PFSK-1 (cell line): Measurements from ENCODE around the gene PTBP1.

Experiments used
- FOXP2 ChIP-seq: optimal IDR thresholded peaks from 2 replicates; pipeline ENCODE3; 2011; ENCODE audit warnings: borderline replicate concordance, control low read depth, inconsistent platforms; ENCODE audit not compliant: insufficient read depth; ENCODE audit errors: extremely low read length, extremely low read depth
- POLR2AphosphoS5 ChIP-seq: IDR thresholded peaks from 2 replicates; pipeline ENCODE4 v1.6.1; 2012; ENCODE audit warnings: low read depth, mild to moderate bottlenecking, control low read depth, low read length, moderate library complexity
- SIN3A ChIP-seq: IDR thresholded peaks from 2 replicates; pipeline ENCODE4 v1.6.1; 2012; ENCODE audit warnings: mild to moderate bottlenecking, low read length, moderate library complexity, borderline replicate concordance; ENCODE audit not compliant: insufficient read depth

- TF ChIP-seq SIN3A: no peak
- TF ChIP-seq POLR2AphosphoS5: no peak
- no peak for TF ChIP-seq FOXP2
These were observed 32.0 kb downstream of the PTBP1 start for GRCh38 chr19:829129-829758.
